Heart left ventricle (tissue), 16 donors: ENCODE measurements around the gene GALNT9. TPM values are rescaled to one million over a fixed set of nuclear protein-coding genes. Genes with fewer than 3 reads are reported as not detected.

ENCODE experiments used
- ATAC-seq, 4 donors: fragments of 200-7000 bp; cut with Tn5 transposase; one replicate each; pipeline ENCODE4 v1.9.1; 2020 to 2022; ENCODE audit warnings: moderate library complexity in 4 of 4, mild to moderate bottlenecking in 3 of 4, moderate number of reproducible peaks in 1 of 4
- DNase-seq, 5 donors: peaks; one replicate each; pipeline ENCODE4 v3.0.0-alpha.2; 2020
- H3K27ac ChIP-seq, 12 donors: fragments of 200-600 bp; sonication (generic) in 4 of 12; one replicate each; pipeline versions ENCODE4 v1.5.0 to v1.8.0; 2016 to 2022; ENCODE audit warnings: mild to moderate bottlenecking in 2 of 12
- H3K27me3 ChIP-seq, 9 donors: fragments of 200-600 bp; sonication (generic) in 2 of 9; one replicate each; pipeline versions ENCODE4 v1.5.1 to v1.8.0; 2016 to 2022; ENCODE audit warnings: mild to moderate bottlenecking in 3 of 9
- H3K36me3 ChIP-seq, 9 donors: fragments of 200-600 bp; sonication (generic) in 2 of 9; one replicate each; pipeline versions ENCODE4 v1.5.0 to v1.8.0; 2018 to 2022; ENCODE audit warnings: mild to moderate bottlenecking in 2 of 9
- H3K4me1 ChIP-seq, 12 donors: fragments of 200-600 bp; sonication (generic) in 4 of 12; one replicate each; pipeline versions ENCODE4 v1.5.0 to v1.8.0; 2016 to 2022; ENCODE audit warnings: mild to moderate bottlenecking in 3 of 12
- H3K4me3 ChIP-seq, 12 donors: fragments of 200-600 bp; sonication (generic) in 4 of 12; one replicate each; pipeline versions ENCODE4 v1.5.0 to v1.8.0; 2017 to 2022; ENCODE audit warnings: mild to moderate bottlenecking in 9 of 12, moderate library complexity in 4 of 12
- H3K9me3 ChIP-seq, 12 donors: fragments of 200-600 bp; sonication (generic) in 4 of 12; one replicate each; pipeline versions ENCODE4 v1.5.0 to v1.8.0; 2016 to 2022; ENCODE audit warnings: mild to moderate bottlenecking in 1 of 12
- POLR2A ChIP-seq, 2 donors: fragments of 450-650 bp; IDR thresholded peaks; one replicate each; pipeline ENCODE4 v1.6.1; 2017; ENCODE audit warnings: antibody characterized with exemption in 2 of 2, mild to moderate bottlenecking in 2 of 2, moderate library complexity in 2 of 2
- WGBS, 4 donors: extraction: QIAGEN DNeasy Blood & Tissue Kit in 2 of 4; methylation state at CpG; one replicate each; pipeline versions ENCODE4 v1.1.5 to v1.1.7; 2013 to 2018; 5-methylcytosine and 5-hydroxymethylcytosine counted together
- intact Hi-C, 10 donors: fragments of 100-400 bp; cut with DNase I; formaldehyde crosslinking; loops; one replicate each; pipeline versions ENCODE4 v1.11.1 to v1.14.2; 2022
- polyA plus RNA-seq, 2 donors: library from polyadenylated mRNA; stranded (reverse); fragments of 200-250 nt; gene quantifications; one replicate each; pipeline ENCODE4 v1.2.3, GENCODE V29; 2013
- total RNA-seq, 9 donors: library from RNA; depleted of rRNA in 2 of 9; stranded (reverse); fragments of >200 nt in 2 of 9; fragmentation: NEBNext Ultra II Directional in 3 of 9; extraction: Animal tissue kit (Norgen Biotek cat#: 25700) in 3 of 9; gene quantifications; one replicate each; pipeline versions ENCODE4 v1.1.0 to v1.2.4, GENCODE V29; 2016 to 2023
- TF ChIP-seq, protein P1 (sequence below), 12 donors: fragments of 200-600 bp; sonication (generic) in 4 of 12; IDR thresholded peaks; one replicate each; pipeline versions ENCODE4 v1.5.0 to v1.8.0; 2018 to 2022; ENCODE audit warnings: antibody characterized with exemption in 12 of 12, mild to moderate bottlenecking in 5 of 12
- donor health status: ischemic (EF 13 %, LVEDD 7.1; RV severe dilation, severe dysfunction).
- donor health status: healthy with polysubstance abuse.
- donor health status: DM: no; HTN: yes; CAD: no.
- donor health status: DM: no; HTN: no; CAD: no.
- donor health status: ischemic (EF 25% LVEDD 6.9; RV normal size, moderate dysfunction).
- donor health status: ischemic (EF 25% LVEDD 5.7; RV mildly dilated, moderate dysfunction).
- donor health status: healthy.
- donor health status: DM: yes; HTN: yes; CAD: no.
- donor health status: ischemic (EF 35%, LVEDD 5.7; RV mildly dilated, moderate dysfunction).
- donor health status: nonischemic (EF 11% LVEDD 7.7; RV severe dilation, severe dysfunction).
- donor health status: DM: yes; HTN: yes; CAD: no.
- donor health status: PGD.
- donor health status: ischemic (EF 29% LVEDD 5.4; RV normal size, mild dysfunction).
- donor health status: nonischemic (EF 23%, LVEDD 6.1; RV moderate dilation, normal function).

GALNT9 gene
- total and polyA plus RNA-seq, 11 donors, result 10.3 TPM; not detected in 10

- peaks cover 3 to 72% (median 9%) of the 10 kb centered on the region in 9 donors for H3K27me3 ChIP-seq
- no peaks in the 10 kb centered on the region for H3K9me3 ChIP-seq
- H3K27ac ChIP-seq, result no peak overlapping the region
- H3K4me1 ChIP-seq, result no peaks in the 10 kb centered on the region
- intact Hi-C loops, result no loop called here
- ATAC-seq (no peak), DNase-seq (no peak)
- no peak overlapping the region for H3K4me3 ChIP-seq
- no peaks in the 10 kb centered on the region for H3K36me3 ChIP-seq
- TF ChIP-seq POLR2A (IDR thresholded peaks at IDR 0.05), result no peak
- TF ChIP-seq, protein P1, sequence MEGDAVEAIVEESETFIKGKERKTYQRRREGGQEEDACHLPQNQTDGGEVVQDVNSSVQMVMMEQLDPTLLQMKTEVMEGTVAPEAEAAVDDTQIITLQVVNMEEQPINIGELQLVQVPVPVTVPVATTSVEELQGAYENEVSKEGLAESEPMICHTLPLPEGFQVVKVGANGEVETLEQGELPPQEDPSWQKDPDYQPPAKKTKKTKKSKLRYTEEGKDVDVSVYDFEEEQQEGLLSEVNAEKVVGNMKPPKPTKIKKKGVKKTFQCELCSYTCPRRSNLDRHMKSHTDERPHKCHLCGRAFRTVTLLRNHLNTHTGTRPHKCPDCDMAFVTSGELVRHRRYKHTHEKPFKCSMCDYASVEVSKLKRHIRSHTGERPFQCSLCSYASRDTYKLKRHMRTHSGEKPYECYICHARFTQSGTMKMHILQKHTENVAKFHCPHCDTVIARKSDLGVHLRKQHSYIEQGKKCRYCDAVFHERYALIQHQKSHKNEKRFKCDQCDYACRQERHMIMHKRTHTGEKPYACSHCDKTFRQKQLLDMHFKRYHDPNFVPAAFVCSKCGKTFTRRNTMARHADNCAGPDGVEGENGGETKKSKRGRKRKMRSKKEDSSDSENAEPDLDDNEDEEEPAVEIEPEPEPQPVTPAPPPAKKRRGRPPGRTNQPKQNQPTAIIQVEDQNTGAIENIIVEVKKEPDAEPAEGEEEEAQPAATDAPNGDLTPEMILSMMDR (IDR thresholded peaks at IDR 0.05), result no peak
- WGBS, 4 donors, result 50 to 86% (median 79%) methylated on average over 3 to 19 of the region's 19 CpGs
Measured at GRCh38 chr12:132318618-132319033, 10.8 kb downstream of the GALNT9 start.

DNA sequence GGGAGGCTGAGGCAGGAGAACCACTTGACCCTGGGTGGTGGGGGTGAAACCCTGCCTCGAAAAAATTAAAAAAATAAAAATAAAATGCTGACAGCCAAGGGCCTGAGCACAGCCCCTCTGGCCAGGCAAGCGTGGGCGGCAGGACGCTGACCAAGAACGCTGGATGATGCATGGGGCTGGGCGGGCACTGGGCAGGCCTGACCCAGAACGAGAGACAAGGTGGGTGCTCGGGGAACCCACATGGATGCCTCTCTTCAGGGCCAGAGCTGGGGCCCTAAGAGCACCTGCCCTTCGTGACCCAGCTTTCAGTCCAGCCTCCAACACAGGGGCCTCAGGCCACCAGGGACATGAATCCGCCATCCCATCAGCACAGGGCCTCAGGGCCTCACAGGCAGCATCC, 11.3 kb downstream of the GALNT9 start:
- peak in 1 of 5 donors; percentile 24 for DNase-seq
- H3K9me3 ChIP-seq, result no peaks in the 10 kb centered on the region
- peaks cover 3 to 67% (median 9%) of the 10 kb centered on the region in 9 donors for H3K27me3 ChIP-seq
- H3K27ac ChIP-seq, result no peak overlapping the region
- ATAC-seq, result no peak
- no peak overlapping the region for H3K4me3 ChIP-seq
- 81 to 85% (median 82%) methylated on average over 10 of the region's 10 CpGs for WGBS, 4 donors
- TF ChIP-seq, protein P1 (IDR thresholded peaks at IDR 0.05), result no peak
- no peak for TF ChIP-seq POLR2A (IDR thresholded peaks at IDR 0.05)
- no peaks in the 10 kb centered on the region for H3K36me3 ChIP-seq
- intact Hi-C loops, result no loop called here
- no peaks in the 10 kb centered on the region for H3K4me1 ChIP-seq

DNA sequence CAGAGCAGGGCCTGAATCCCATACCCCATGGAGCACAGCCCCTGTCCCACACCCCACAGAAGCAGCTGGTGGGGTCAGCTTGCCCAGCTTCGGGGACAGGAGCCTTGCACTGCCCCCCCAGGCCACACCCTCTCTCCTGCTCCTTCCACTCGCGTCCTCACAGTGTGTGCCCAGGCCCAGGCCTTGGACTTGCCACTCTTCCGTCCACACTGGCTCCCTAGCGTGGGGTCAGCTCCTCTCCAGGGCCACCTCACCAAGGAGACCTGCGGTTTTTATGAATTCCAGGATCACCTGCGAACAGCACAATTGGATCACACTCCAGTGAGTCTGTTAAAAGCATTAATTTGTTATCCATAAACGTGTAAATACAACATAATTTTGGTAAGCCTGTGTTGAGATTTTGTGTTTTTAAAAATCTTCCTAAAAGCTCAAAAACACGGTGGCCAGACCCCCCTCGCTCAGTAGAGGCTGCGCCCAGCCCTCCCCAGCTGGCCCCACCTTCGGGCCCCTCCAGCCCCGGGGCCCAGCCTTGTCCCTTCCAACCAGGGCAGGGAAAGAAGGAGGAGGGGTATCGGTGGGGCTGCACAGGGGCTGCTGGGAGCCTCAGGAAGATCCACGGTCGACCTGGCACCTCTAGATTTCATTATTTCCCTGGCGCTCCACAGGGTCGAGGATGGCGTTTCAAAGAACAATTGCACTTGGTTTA, 12.0 kb downstream of the GALNT9 start:
- Histone ChIP-seq H3K9me3 (peaks cover 0 to 4% (median 0%) of the 10 kb centered on the region in 12 donors), H3K4me3 (no peak overlapping the region), H3K36me3 (no peaks in the 10 kb centered on the region), H3K27ac (no peak overlapping the region), H3K27me3 (peaks cover 0 to 60% (median 6%) of the 10 kb centered on the region in 9 donors), H3K4me1 (no peaks in the 10 kb centered on the region)
- no peak for ATAC-seq
- TF ChIP-seq, protein P1 (IDR thresholded peaks at IDR 0.05), result no peak
- no peak for TF ChIP-seq POLR2A (IDR thresholded peaks at IDR 0.05)
- intact Hi-C loops, result no loop called here
- WGBS, 4 donors, result 74 to 78% (median 76%) methylated on average over 18 to 19 of the region's 19 CpGs
- DNase-seq, result peak in 1 of 5 donors; percentile 50

DNA sequence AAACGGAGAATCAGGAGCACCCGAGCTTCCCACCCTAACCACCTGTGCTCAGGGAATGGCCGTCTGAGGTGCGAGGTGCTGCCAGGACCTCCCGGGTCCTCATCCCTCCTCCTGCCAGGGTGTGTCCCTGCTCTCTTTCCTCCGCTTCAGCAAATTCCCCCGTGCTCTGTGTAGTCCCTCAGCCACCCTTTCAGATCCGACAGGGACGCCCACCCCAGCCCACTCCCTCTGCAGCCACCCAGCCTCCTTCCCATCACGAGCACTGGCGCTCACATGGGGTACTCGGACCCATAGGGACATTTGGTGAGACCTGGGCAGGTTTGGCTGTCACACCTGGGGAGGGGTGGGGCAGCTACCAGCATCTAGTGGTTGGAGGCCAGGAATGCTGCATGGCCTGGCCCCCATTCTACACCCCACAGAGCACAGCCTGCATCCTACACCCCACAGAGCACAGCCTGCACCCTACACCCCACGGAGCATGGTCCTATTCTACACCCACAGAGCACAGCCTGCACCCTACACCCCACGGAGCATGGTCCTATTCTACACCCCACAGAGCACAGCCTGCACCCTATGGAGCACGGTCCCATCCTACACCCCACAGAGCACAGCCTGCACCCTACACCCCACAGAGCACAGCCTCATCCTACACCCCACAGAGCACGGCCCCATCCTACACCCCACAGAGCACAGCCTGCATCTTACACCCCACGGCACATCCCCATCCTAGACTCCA, 12.7 kb downstream of the GALNT9 start:
- DNase-seq, result peak in 1 of 5 donors; percentile 35
- intact Hi-C loops, result no loop called here
- H3K4me1 ChIP-seq, result no peaks in the 10 kb centered on the region
- peaks cover 0 to 11% (median 4%) of the 10 kb centered on the region in 12 donors for H3K9me3 ChIP-seq
- no peaks in the 10 kb centered on the region for H3K36me3 ChIP-seq
- H3K27me3 ChIP-seq, result peaks cover 0 to 53% (median 3%) of the 10 kb centered on the region in 9 donors
- ATAC-seq, result peak in 1 of 4 donors; percentile 31
- H3K4me3 ChIP-seq, result no peak overlapping the region
- WGBS, 4 donors, result 59 to 72% (median 63%) methylated on average over 17 of the region's 17 CpGs
- no peak overlapping the region for H3K27ac ChIP-seq
- no peak for TF ChIP-seq POLR2A (IDR thresholded peaks at IDR 0.05)
- TF ChIP-seq, protein P1 (IDR thresholded peaks at IDR 0.05), result no peak
